K562 (cell line): ENCODE results near the gene PIK3R2. TPM values are rescaled to one million over a fixed set of nuclear protein-coding genes. Genes with fewer than 3 reads are reported as not detected.
A peak's percentile ranks its signal among the peaks of the same experiment; 100 is the strongest.

Experiments used
- CBX3 ChIP-seq, 2 experiments: IDR thresholded peaks; 1 replicate in 1 of 2; 2 replicates in 1 of 2; pipeline ENCODE4 v1.6.1; 2012; ENCODE audit warnings: inconsistent platforms in 2 of 2, low read length in 2 of 2, borderline replicate concordance in 1 of 2, control low read depth in 1 of 2
- CEBPG ChIP-seq, 3 experiments: fragments of 200-800 bp in 1 of 3; sonication (Bioruptor generic) in 1 of 3; sonication (generic) in 1 of 3; formaldehyde crosslinking in 1 of 3; IDR thresholded peaks in 2 of 3; conservative IDR thresholded peaks in 1 of 3; 2 replicates each; pipeline versions ENCODE4 v1.6.1 to v1.8.0; 2016 to 2022; ENCODE audit warnings: missing compliant biosample characterization in 2 of 3, missing genetic modification characterization in 2 of 3, mild to moderate bottlenecking in 1 of 3, missing genetic modification reagents in 1 of 3
- DEAF1 ChIP-seq: fragments of 450-650 bp; formaldehyde crosslinking; IDR thresholded peaks from 2 replicates; pipeline ENCODE4 v1.4.0; 2020; ENCODE audit warnings: mild to moderate bottlenecking, moderate library complexity
- ELF2 ChIP-seq: fragments of 250-450 bp; sonication (Bioruptor Pico); IDR thresholded peaks from 2 replicates; pipeline ENCODE4 v1.5.0; 2021; ENCODE audit warnings: mild to moderate bottlenecking
- HES1 ChIP-seq: fragments of 450-650 bp; IDR thresholded peaks from 2 replicates; pipeline ENCODE4 v1.6.1; 2016; ENCODE audit warnings: low read depth, mild to moderate bottlenecking, moderate library complexity
- MBD2 ChIP-seq: sonication (generic); IDR thresholded peaks from 2 replicates; pipeline ENCODE4 v1.6.1; 2016; ENCODE audit warnings: low read depth, borderline replicate concordance
- MYBL2 ChIP-seq, 2 experiments: fragments of 450-650 bp in 1 of 2; sonication (generic) in 1 of 2; formaldehyde crosslinking in 1 of 2; IDR thresholded peaks; 2 replicates each; pipeline versions ENCODE4 v1.6.1 to v1.8.1; 2017 to 2022; ENCODE audit warnings: borderline replicate concordance in 1 of 2, inconsistent platforms in 1 of 2, low read depth in 1 of 2, mild to moderate bottlenecking in 1 of 2, missing genetic modification reagents in 1 of 2, moderate library complexity in 1 of 2
- MYC ChIP-seq, 2 experiments: fragments of 250-450 bp in 1 of 2; sonication (Bioruptor Pico) in 1 of 2; IDR thresholded peaks; 2 replicates each; pipeline versions ENCODE4 v1.5.1 to v1.6.1; 2012 to 2021; ENCODE audit warnings: low read depth in 2 of 2, borderline replicate concordance in 1 of 2, improper control_type of control experiment in 1 of 2, low read length in 1 of 2, mild to moderate bottlenecking in 1 of 2, moderate library complexity in 1 of 2
- NBN ChIP-seq: fragments of 450-650 bp; IDR thresholded peaks from 2 replicates; pipeline ENCODE4 v1.6.1; 2016; ENCODE audit warnings: low read depth, mild to moderate bottlenecking
- RB1 ChIP-seq: fragments of 450-650 bp; IDR thresholded peaks from 2 replicates; pipeline ENCODE4 v1.6.1; 2017; ENCODE audit warnings: low read depth, mild to moderate bottlenecking
- SAP30 ChIP-seq: fragments of 200-600 bp; sonication (generic); IDR thresholded peaks from 2 replicates; pipeline ENCODE4 v1.6.1; 2012; ENCODE audit warnings: borderline replicate concordance, low read depth, mild to moderate bottlenecking, moderate library complexity, low read length, control low read depth, inconsistent platforms; ENCODE audit not compliant: insufficient read depth, poor library complexity, severe bottlenecking
- U2AF2 ChIP-seq: fragments of 200-400 bp; formaldehyde crosslinking; optimal IDR thresholded peaks from 2 replicates; pipeline ENCODE3; 2017; ENCODE audit warnings: low read depth, mild to moderate bottlenecking, low read length
- polyA plus RNA-seq, 8 experiments: library from polyadenylated mRNA; depleted of rRNA in 4 of 8; stranded (reverse) in 5 of 8; unstranded in 3 of 8; fragments of >200 nt; fragmentation: Nextera tagmentation in 2 of 8; fragmentation: Illumina TruSeq in 1 of 8; extraction: Ambion mirVana in 2 of 8; extraction: Trizol in 1 of 8; gene quantifications; 2 replicates each; pipeline versions ENCODE4 v1.2.1 to v1.2.3, GENCODE V29; 2011 to 2014; ENCODE audit warnings: inconsistent platforms in 1 of 8, missing spikeins in 1 of 8
- total RNA-seq, 7 experiments: library from RNA; depleted of rRNA in 6 of 7; stranded (reverse); fragments of >200 nt in 6 of 7; fragmentation: Illumina TruSeq in 2 of 7; extraction: Trizol in 2 of 7; gene quantifications; 2 replicates each; pipeline versions ENCODE4 v1.2.1 to v1.2.3, GENCODE V29; 2011 to 2021; ENCODE audit warnings: low replicate concordance in 1 of 7
- TF ChIP-seq, protein P1 (sequence below): fragments of 250-450 bp; sonication (Bioruptor Pico); IDR thresholded peaks from 2 replicates; pipeline ENCODE4 v1.9.0; 2021; ENCODE audit warnings: mild to moderate bottlenecking, inconsistent platforms

Gene PIK3R2
- total and polyA plus RNA-seq, 9 of the 15 experiments (the other 6 are each of a cell fraction or from before 2014, with no cell fraction given): 0.39 to 37.9 (median 5.3) TPM

GRCh38 chr19:18152817-18153555, at the start of gene PIK3R2 (continued):
- TF ChIP-seq DEAF1 (CRISPR knock-in tag): peak; percentile 100
- TF ChIP-seq CEBPG (CRISPR knock-in tag; IDR thresholded peaks at IDR 0.05): no peak
- TF ChIP-seq CEBPG (tag; conservative IDR thresholded peaks at IDR 0.05 in 1 of 2, IDR thresholded peaks at IDR 0.05 in 1 of 2): no peak
- TF ChIP-seq HES1: no peak
- TF ChIP-seq U2AF2: no peak
- TF ChIP-seq MYBL2 (IDR thresholded peaks at IDR 0.05; ENCODE audit: low read depth): no peak
- no peak for TF ChIP-seq MYBL2 (CRISPR knock-in tag; IDR thresholded peaks at IDR 0.05; ENCODE audit: borderline replicate concordance)
- no peak for TF ChIP-seq NBN
- no peak for TF ChIP-seq CBX3 (IDR thresholded peaks at IDR 0.05; ENCODE audit: borderline replicate concordance in 1 of 2, low read length in 2 of 2)
- no peak for TF ChIP-seq ELF2 (CRISPR knock-in tag)
- peak; percentile 24 for TF ChIP-seq SAP30
- TF ChIP-seq, protein P1, sequence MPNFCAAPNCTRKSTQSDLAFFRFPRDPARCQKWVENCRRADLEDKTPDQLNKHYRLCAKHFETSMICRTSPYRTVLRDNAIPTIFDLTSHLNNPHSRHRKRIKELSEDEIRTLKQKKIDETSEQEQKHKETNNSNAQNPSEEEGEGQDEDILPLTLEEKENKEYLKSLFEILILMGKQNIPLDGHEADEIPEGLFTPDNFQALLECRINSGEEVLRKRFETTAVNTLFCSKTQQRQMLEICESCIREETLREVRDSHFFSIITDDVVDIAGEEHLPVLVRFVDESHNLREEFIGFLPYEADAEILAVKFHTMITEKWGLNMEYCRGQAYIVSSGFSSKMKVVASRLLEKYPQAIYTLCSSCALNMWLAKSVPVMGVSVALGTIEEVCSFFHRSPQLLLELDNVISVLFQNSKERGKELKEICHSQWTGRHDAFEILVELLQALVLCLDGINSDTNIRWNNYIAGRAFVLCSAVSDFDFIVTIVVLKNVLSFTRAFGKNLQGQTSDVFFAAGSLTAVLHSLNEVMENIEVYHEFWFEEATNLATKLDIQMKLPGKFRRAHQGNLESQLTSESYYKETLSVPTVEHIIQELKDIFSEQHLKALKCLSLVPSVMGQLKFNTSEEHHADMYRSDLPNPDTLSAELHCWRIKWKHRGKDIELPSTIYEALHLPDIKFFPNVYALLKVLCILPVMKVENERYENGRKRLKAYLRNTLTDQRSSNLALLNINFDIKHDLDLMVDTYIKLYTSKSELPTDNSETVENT (CRISPR knock-in tag): peak; percentile 45; the same call in 1 of the 2 replicates
- TF ChIP-seq MBD2: 0 out of 2 replicates have a peak, but pooled peaks have one; percentile 11
- peak; percentile 92 for TF ChIP-seq RB1
- TF ChIP-seq MYC (IDR thresholded peaks at IDR 0.05; ENCODE audit: low read depth, low read length): peak; percentile 3; the same call in 1 of the 2 replicates
- TF ChIP-seq MYC (CRISPR knock-in tag; IDR thresholded peaks at IDR 0.05; ENCODE audit: borderline replicate concordance, low read depth): no peak
